ENCODE data around the gene DLG2.

DNA sequence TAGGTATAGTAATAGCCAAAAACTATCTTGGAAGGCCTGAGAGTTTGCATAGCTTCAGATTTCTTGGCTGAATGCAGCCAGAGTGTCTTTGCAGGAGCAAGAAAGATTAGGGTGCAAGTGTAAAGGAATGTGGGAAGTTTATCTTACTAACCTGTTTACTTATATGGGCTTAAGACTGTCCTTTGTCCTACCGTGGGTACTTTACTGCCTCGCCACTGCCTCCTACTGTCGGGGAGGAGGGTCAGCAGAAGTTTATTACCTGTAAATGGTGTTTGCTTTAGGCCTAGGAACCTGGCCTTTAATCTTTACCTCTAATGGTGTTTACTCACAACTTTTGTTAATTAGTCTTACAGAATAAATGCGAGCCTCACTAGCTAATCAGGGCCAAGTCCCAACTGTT is 633.8 kb downstream of the DLG2 start:
- TF ChIP-seq, protein P1, sequence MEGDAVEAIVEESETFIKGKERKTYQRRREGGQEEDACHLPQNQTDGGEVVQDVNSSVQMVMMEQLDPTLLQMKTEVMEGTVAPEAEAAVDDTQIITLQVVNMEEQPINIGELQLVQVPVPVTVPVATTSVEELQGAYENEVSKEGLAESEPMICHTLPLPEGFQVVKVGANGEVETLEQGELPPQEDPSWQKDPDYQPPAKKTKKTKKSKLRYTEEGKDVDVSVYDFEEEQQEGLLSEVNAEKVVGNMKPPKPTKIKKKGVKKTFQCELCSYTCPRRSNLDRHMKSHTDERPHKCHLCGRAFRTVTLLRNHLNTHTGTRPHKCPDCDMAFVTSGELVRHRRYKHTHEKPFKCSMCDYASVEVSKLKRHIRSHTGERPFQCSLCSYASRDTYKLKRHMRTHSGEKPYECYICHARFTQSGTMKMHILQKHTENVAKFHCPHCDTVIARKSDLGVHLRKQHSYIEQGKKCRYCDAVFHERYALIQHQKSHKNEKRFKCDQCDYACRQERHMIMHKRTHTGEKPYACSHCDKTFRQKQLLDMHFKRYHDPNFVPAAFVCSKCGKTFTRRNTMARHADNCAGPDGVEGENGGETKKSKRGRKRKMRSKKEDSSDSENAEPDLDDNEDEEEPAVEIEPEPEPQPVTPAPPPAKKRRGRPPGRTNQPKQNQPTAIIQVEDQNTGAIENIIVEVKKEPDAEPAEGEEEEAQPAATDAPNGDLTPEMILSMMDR (IDR thresholded peaks at IDR 0.05), result no peak
- TF ChIP-seq POLR2A (IDR thresholded peaks at IDR 0.05) (no peak), EP300 (IDR thresholded peaks at IDR 0.05) (no peak)

All from ovary (tissue), 3 donors.